Measurements from ENCODE around the gene B4GALT6. TPM values are rescaled to one million over a fixed set of nuclear protein-coding genes. Genes with fewer than 3 reads are reported as not detected.

Gene B4GALT6
- total RNA-seq, 1 experiment from 2014 or later, result 22.4 TPM

DNA sequence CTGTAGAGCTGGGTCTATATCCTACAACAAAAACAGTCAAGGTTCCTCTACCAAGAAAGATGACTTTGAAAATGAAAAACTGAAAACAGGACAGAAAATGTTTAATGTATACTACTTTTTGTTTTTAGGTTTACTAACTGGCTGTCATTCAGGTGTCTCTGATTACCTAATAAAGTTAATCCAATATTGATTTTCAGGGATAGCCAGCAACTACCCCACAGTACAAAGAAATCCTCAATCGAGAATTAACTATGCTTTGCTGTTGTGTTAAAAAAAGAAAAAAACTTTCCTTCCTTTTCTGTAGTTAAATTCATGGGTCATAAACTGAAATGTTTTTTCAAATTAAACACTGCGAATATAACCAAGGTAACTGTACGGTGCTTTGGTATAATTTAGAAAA, 46.9 kb downstream of the B4GALT6 start:
- ChIA-PET CTCF (no interaction called here), POLR2A (no interaction called here)
- BruUV-seq (replicated peaks), result no TSS peak
- H3K27ac Mint-ChIP-seq (ENCODE audit: unreplicated experiment), result no peak overlapping the region
- no peaks in the 10 kb centered on the region for H3K9me3 Mint-ChIP-seq (ENCODE audit: unreplicated experiment)
- no peak overlapping the region for H3K4me3 Mint-ChIP-seq (ENCODE audit: unreplicated experiment)
- H3K27me3 Mint-ChIP-seq (ENCODE audit: insufficient read depth, unreplicated experiment), result no peaks in the 10 kb centered on the region
- Histone ChIP-seq H3K4me3 (ENCODE audit: low read depth, low read length) (no peak overlapping the region), H3K4me1 (no peaks in the 10 kb centered on the region), H3K9me3 (no peaks in the 10 kb centered on the region), H3K27me3 (replicated peaks; ENCODE audit: control insufficient read depth, insufficient read depth, low read length) (no peaks in the 10 kb centered on the region), H3K36me3 (ENCODE audit: control insufficient read depth, insufficient read depth, low read length) (no peaks in the 10 kb centered on the region)
- no peaks in the 10 kb centered on the region for H3K4me1 Mint-ChIP-seq (ENCODE audit: low read depth, unreplicated experiment)
- DNase-seq, result no peak
- TF ChIP-seq, protein P1, sequence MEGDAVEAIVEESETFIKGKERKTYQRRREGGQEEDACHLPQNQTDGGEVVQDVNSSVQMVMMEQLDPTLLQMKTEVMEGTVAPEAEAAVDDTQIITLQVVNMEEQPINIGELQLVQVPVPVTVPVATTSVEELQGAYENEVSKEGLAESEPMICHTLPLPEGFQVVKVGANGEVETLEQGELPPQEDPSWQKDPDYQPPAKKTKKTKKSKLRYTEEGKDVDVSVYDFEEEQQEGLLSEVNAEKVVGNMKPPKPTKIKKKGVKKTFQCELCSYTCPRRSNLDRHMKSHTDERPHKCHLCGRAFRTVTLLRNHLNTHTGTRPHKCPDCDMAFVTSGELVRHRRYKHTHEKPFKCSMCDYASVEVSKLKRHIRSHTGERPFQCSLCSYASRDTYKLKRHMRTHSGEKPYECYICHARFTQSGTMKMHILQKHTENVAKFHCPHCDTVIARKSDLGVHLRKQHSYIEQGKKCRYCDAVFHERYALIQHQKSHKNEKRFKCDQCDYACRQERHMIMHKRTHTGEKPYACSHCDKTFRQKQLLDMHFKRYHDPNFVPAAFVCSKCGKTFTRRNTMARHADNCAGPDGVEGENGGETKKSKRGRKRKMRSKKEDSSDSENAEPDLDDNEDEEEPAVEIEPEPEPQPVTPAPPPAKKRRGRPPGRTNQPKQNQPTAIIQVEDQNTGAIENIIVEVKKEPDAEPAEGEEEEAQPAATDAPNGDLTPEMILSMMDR (IDR thresholded peaks at IDR 0.05; ENCODE audit: insufficient read depth in 1 of 2, low read depth in 1 of 2, low read length in 1 of 2, severe bottlenecking in 1 of 2, unreplicated experiment in 1 of 2), result no peak
- peaks cover 11% of the 10 kb centered on the region for H3K36me3 Mint-ChIP-seq (ENCODE audit: insufficient read depth, unreplicated experiment)
- intact Hi-C loops (cut with micrococcal nuclease; ENCODE audit: unreplicated experiment), result no loop called here

DNA sequence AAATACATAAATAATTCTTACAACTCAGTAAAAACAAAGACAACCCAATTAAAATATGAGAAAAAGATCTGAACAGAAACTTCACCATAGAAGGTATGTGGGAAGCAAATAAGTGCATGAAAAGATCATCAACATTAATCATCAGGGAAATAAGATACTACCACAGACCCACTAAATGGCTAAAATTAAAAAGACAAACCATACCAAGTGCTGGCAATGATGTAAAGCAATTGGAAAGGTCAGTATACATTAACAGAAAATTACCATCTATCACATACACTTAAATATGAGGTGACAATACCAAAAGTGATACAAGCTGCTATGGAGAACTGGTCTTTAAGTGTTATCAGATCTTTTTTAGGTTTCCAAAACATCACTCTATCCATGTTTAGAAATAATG, 48.0 kb downstream of the B4GALT6 start:
- Mint-ChIP-seq H3K9me3 (ENCODE audit: unreplicated experiment) (no peaks in the 10 kb centered on the region), H3K27me3 (ENCODE audit: insufficient read depth, unreplicated experiment) (no peaks in the 10 kb centered on the region), H3K4me1 (ENCODE audit: low read depth, unreplicated experiment) (no peaks in the 10 kb centered on the region), H3K4me3 (ENCODE audit: unreplicated experiment) (no peak overlapping the region), H3K36me3 (ENCODE audit: insufficient read depth, unreplicated experiment) (peaks cover 11% of the 10 kb centered on the region), H3K27ac (ENCODE audit: unreplicated experiment) (no peak overlapping the region)
- CTCF ChIA-PET, result no interaction called here
- no TSS peak for BruUV-seq (replicated peaks)
- POLR2A ChIA-PET, result no interaction called here
- no peaks in the 10 kb centered on the region for H3K27me3 ChIP-seq (replicated peaks; ENCODE audit: control insufficient read depth, insufficient read depth, low read length)
- no peaks in the 10 kb centered on the region for H3K9me3 ChIP-seq
- intact Hi-C loops (cut with micrococcal nuclease; ENCODE audit: unreplicated experiment), result no loop called here
- TF ChIP-seq, protein P1 (IDR thresholded peaks at IDR 0.05; ENCODE audit: insufficient read depth in 1 of 2, low read depth in 1 of 2, low read length in 1 of 2, severe bottlenecking in 1 of 2, unreplicated experiment in 1 of 2), result no peak
- no peaks in the 10 kb centered on the region for H3K36me3 ChIP-seq (ENCODE audit: control insufficient read depth, insufficient read depth, low read length)
- H3K4me3 ChIP-seq (ENCODE audit: low read depth, low read length), result no peak overlapping the region
- H3K4me1 ChIP-seq, result no peaks in the 10 kb centered on the region
- no peak for DNase-seq

- Mint-ChIP-seq H3K27me3 (ENCODE audit: insufficient read depth, unreplicated experiment) (no peaks in the 10 kb centered on the region), H3K27ac (ENCODE audit: unreplicated experiment) (no peak overlapping the region), H3K9me3 (ENCODE audit: unreplicated experiment) (no peaks in the 10 kb centered on the region), H3K4me3 (ENCODE audit: unreplicated experiment) (no peak overlapping the region), H3K4me1 (ENCODE audit: low read depth, unreplicated experiment) (no peaks in the 10 kb centered on the region), H3K36me3 (ENCODE audit: insufficient read depth, unreplicated experiment) (peaks cover 11% of the 10 kb centered on the region)
- ChIA-PET POLR2A (no interaction called here), CTCF (no interaction called here)
- Histone ChIP-seq H3K4me1 (no peaks in the 10 kb centered on the region), H3K4me3 (ENCODE audit: low read depth, low read length) (no peak overlapping the region), H3K9me3 (no peaks in the 10 kb centered on the region), H3K27me3 (replicated peaks; ENCODE audit: control insufficient read depth, insufficient read depth, low read length) (no peaks in the 10 kb centered on the region), H3K36me3 (ENCODE audit: control insufficient read depth, insufficient read depth, low read length) (no peaks in the 10 kb centered on the region)
- intact Hi-C loops (cut with micrococcal nuclease; ENCODE audit: unreplicated experiment), result no loop called here
- TF ChIP-seq, protein P1 (IDR thresholded peaks at IDR 0.05; ENCODE audit: insufficient read depth in 1 of 2, low read depth in 1 of 2, low read length in 1 of 2, severe bottlenecking in 1 of 2, unreplicated experiment in 1 of 2), result no peak
- BruUV-seq (replicated peaks), result no TSS peak
- no peak for DNase-seq
Observed at GRCh38 chr18:31634331-31634713, 50.1 kb downstream of the B4GALT6 start.

Data from Caco-2 (cell line).